Measurements from ENCODE around the gene RASGEF1C.

RASGEF1C gene

DNA sequence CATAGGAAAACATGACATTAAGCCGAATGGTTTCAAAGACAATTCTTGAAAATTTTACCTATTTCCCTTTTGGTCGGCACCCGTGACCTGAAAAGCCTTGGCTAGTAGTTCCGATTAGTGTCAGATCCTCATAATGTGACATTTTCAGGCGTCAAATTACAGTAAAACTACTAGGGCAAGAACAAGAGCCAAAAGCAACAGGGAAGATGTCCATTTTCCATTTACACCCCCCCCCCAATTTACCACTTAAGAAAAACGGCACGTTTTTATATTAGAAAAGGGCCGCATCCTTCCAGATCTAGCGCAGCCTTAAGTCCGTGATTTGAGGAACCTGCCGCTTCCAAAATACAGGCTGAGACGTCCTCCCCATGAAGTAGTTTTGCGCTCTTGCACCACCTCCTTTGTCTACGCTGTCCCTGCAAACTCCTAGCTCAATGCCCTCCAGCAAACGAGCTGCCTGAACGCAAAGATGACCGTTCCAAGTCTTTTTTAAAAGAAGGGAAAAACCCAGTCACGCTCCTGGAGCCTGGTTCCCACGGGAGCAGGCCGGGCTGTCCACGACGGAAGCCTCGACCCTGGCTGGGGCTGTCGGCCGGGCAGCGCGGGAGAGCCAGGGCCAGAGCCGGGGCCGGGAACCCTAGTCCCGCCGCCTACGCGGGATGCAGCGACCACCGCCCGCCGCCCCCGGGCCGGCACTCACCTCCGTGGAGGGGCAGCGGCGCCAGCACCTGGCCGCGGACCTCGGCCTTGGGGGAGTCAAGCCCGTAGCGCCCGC, 138.1 kb downstream of the RASGEF1C start:
- ChIA-PET POLR2A (interaction anchor here (0.6 to 1.1 kb wide), 5 partner anchors 8 to 63 kb away, joined by 3 to 4 read pairs (median 3); no protein-coding TSS in a partner anchor), CTCF (no interaction called here)
- TF ChIP-seq ARNT (IDR thresholded peaks at IDR 0.05) (no peak), L3MBTL2 (conservative IDR thresholded peaks at IDR 0.05) (peak; percentile 72)
- peak; percentile 52 for DNase-seq (ENCODE audit: extremely low spot score)

DNA sequence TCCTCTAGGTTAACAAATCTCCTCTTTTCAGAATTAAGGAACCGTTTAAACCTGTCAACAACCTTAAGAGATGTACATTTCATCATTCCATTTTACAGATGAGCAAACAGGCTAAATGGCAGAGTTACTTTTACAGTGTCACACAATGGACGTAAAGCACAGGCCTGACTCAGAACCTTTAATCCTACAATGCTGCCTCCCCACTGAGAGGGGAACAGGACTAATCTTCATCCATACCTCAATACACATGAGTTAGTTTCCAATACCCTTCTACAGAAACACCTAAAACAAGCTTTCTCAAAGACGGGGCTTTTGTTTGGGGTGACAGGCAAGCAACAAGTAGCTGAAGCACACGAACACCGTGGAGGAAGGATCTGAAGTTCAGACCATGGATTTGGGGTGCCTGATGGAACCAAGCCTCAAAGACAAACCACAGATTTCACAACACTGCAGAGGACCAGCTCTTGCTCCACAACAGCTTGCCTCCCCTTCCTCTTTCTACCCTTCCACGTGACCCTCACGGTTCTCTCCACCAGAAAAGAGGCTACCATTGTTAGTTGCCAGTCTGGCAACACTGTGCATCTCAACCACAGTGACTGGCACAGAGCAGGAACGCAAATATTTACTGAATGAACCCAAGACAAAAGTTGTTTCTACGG, 139.3 kb downstream of the RASGEF1C start:
- TF ChIP-seq L3MBTL2 (conservative IDR thresholded peaks at IDR 0.05) (0 out of 2 replicates have a peak, but pooled peaks have one; percentile 3), TARDBP (IDR thresholded peaks at IDR 0.05) (no peak)
- CTCF ChIA-PET: interaction anchor here (0.6 to 0.7 kb wide), 2 partner anchors 17 to 96 kb away, joined by 3 read pairs; no protein-coding TSS in a partner anchor
- DNase-seq (ENCODE audit: extremely low spot score): no peak
- POLR2A ChIA-PET: interaction anchor here (0.6 kb wide), 2 partner anchors 21 to 78 kb away, joined by 3 read pairs; no protein-coding TSS in a partner anchor

DNA sequence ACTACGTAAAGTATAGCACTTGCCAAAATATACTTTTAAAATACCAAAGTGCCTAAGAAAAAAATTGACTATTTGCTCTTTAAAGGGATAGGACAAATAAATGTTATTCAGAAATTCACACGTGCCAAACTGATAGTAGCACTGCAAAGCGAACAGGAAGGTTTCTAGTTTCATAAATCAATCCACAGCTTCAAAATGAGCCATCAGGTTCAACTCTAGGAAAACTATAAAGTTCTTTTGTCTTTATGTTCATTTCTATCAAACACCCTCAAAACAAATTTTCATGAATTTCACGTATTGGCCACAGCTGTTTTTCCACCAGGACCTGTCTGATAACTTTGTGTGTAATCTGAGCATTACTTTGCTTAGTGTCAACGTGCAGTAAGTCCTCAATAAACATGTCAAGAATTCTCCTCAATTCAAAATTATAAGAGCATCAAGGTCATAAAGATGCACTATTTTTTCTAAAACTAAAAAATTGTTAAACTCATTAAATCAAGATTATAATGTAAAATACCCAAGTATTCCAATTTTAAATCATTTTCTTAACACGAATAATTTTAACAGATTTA, 140.4 kb downstream of the RASGEF1C start:
- CTCF ChIA-PET: interaction anchor here (0.7 kb wide), 1 partner anchor 538 kb away, joined by 3 read pairs; no protein-coding TSS in a partner anchor
- DNase-seq (ENCODE audit: extremely low spot score): no peak
- POLR2A ChIA-PET: no interaction called here
- TF ChIP-seq L3MBTL2 (conservative IDR thresholded peaks at IDR 0.05): 0 out of 2 replicates have a peak, but pooled peaks have one; percentile 12
- TF ChIP-seq, protein P1, sequence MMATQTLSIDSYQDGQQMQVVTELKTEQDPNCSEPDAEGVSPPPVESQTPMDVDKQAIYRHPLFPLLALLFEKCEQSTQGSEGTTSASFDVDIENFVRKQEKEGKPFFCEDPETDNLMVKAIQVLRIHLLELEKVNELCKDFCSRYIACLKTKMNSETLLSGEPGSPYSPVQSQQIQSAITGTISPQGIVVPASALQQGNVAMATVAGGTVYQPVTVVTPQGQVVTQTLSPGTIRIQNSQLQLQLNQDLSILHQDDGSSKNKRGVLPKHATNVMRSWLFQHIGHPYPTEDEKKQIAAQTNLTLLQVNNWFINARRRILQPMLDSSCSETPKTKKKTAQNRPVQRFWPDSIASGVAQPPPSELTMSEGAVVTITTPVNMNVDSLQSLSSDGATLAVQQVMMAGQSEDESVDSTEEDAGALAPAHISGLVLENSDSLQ (IDR thresholded peaks at IDR 0.05): peak; percentile 60
- TF ChIP-seq FOXM1 (IDR thresholded peaks at IDR 0.05; ENCODE audit: borderline replicate concordance): no peak

DNA sequence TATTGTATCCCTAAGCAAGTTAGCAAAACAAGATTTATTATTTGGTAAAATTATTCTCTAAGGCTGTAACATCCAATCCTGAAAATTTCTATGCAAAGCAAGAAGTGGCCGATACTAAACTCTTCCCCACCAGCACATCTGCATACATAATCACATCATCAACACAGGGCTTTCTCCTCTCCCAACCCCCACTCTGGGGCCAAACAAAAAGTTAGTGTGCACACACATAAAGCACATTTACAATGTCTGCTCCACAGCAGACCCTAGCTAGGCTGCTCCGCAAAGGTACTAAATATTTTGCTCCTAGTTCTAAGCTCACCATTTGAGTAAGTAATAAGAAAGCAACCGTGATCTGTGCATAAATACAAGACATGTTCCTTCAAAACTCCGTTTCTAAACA, 141.0 kb downstream of the RASGEF1C start:
- TF ChIP-seq TARDBP (IDR thresholded peaks at IDR 0.05) (no peak), BHLHE40 (IDR thresholded peaks at IDR 0.05; ENCODE audit: borderline replicate concordance) (no peak), ELF4 (IDR thresholded peaks at IDR 0.05) (no peak), CTBP1 (IDR thresholded peaks at IDR 0.05; ENCODE audit: borderline replicate concordance) (no peak), HDGF (IDR thresholded peaks at IDR 0.05; ENCODE audit: borderline replicate concordance) (no peak), L3MBTL2 (conservative IDR thresholded peaks at IDR 0.05) (no peak), NFRKB (IDR thresholded peaks at IDR 0.05) (no peak), FOXA1 (IDR thresholded peaks at IDR 0.05) (no peak), FOXM1 (IDR thresholded peaks at IDR 0.05; ENCODE audit: borderline replicate concordance) (no peak), ZNF384 (IDR thresholded peaks at IDR 0.05) (no peak), FOXK2 (IDR thresholded peaks at IDR 0.05) (no peak), LEF1 (IDR thresholded peaks at IDR 0.05; ENCODE audit: borderline replicate concordance) (no peak), SP1 (IDR thresholded peaks at IDR 0.05) (no peak), SUZ12 (IDR thresholded peaks at IDR 0.05) (no peak), ARNT (IDR thresholded peaks at IDR 0.05) (no peak)
- TF ChIP-seq, protein P1 (IDR thresholded peaks at IDR 0.05): no peak
- ChIA-PET POLR2A (no interaction called here), CTCF (interaction anchor here (0.7 kb wide), 1 partner anchor 538 kb away, joined by 3 read pairs; no protein-coding TSS in a partner anchor)
- DNase-seq (ENCODE audit: extremely low spot score): no peak

DNA sequence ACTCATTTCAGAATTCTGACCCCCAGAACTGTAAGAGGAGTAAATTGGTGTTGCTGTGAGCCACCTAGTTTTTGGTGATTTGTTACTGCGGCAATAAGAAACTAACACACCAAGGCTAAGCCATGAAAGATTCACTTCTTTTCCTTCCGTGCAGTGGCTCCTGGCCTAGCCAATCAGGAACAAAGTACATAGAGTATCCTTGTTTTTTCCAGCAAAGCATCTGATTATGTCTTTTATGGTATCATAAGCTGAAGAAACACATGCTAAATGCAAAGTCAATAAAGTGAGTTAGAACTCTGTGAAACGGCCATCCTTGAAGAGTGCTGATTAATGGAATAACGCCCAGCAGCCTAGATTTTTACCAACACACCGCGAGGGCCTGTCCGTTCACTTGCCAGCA, 148.8 kb downstream of the RASGEF1C start:
- CTCF ChIA-PET: no interaction called here
- no peak for TF ChIP-seq BHLHE40 (IDR thresholded peaks at IDR 0.05; ENCODE audit: borderline replicate concordance)
- TF ChIP-seq NFRKB (IDR thresholded peaks at IDR 0.05): no peak
- TF ChIP-seq, protein P1 (IDR thresholded peaks at IDR 0.05): no peak
- no peak for TF ChIP-seq FOXM1 (IDR thresholded peaks at IDR 0.05; ENCODE audit: borderline replicate concordance)
- no peak for TF ChIP-seq SP1 (IDR thresholded peaks at IDR 0.05)
- no peak for TF ChIP-seq ARNT (IDR thresholded peaks at IDR 0.05)
- no peak for TF ChIP-seq ZNF384 (IDR thresholded peaks at IDR 0.05)
- TF ChIP-seq HDGF (IDR thresholded peaks at IDR 0.05; ENCODE audit: borderline replicate concordance): no peak
- no peak for TF ChIP-seq SUZ12 (IDR thresholded peaks at IDR 0.05)
- no peak for TF ChIP-seq L3MBTL2 (conservative IDR thresholded peaks at IDR 0.05)
- no peak for TF ChIP-seq ELF4 (IDR thresholded peaks at IDR 0.05)
- TF ChIP-seq FOXK2 (IDR thresholded peaks at IDR 0.05): no peak
- TF ChIP-seq CTBP1 (IDR thresholded peaks at IDR 0.05; ENCODE audit: borderline replicate concordance): no peak
- no peak for TF ChIP-seq LEF1 (IDR thresholded peaks at IDR 0.05; ENCODE audit: borderline replicate concordance)
- TF ChIP-seq TARDBP (IDR thresholded peaks at IDR 0.05): no peak
- TF ChIP-seq FOXA1 (IDR thresholded peaks at IDR 0.05): no peak
- DNase-seq (ENCODE audit: extremely low spot score): no peak
- POLR2A ChIA-PET: no interaction called here

DNA sequence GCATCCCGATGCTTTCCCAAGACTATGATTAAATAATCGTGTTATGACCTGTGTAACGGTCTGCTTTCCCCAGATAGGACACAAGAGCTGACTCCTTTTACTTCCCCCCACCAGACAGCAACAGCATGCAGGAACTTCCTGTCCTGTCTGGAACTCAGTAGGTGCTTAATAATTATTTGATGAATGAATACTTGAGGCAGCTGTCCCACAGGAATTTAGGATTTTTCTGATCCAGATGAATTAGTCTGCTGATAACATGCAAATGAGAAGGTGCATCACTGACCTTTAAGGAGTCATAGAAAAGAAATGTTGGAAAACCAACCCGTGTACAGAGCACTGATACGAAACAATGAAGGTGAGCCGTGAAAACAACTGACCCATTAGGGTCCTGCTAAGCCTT, 149.7 kb downstream of the RASGEF1C start:
- no peak for TF ChIP-seq CTBP1 (IDR thresholded peaks at IDR 0.05; ENCODE audit: borderline replicate concordance)
- TF ChIP-seq HDGF (IDR thresholded peaks at IDR 0.05; ENCODE audit: borderline replicate concordance): no peak
- no peak for TF ChIP-seq TARDBP (IDR thresholded peaks at IDR 0.05)
- no peak for TF ChIP-seq NFRKB (IDR thresholded peaks at IDR 0.05)
- TF ChIP-seq FOXM1 (IDR thresholded peaks at IDR 0.05; ENCODE audit: borderline replicate concordance): no peak
- no peak for TF ChIP-seq SUZ12 (IDR thresholded peaks at IDR 0.05)
- no peak for TF ChIP-seq BHLHE40 (IDR thresholded peaks at IDR 0.05; ENCODE audit: borderline replicate concordance)
- DNase-seq (ENCODE audit: extremely low spot score): no peak
- ChIA-PET POLR2A (no interaction called here), CTCF (no interaction called here)
